GM19035 (cell line): ENCODE results near the gene HPS4.
"Not testable (repeated sequence)": the region's sequence is repeated elsewhere in the genome, so short reads cannot be mapped to it uniquely, and the experiment has no call there.

Source experiments
- ATAC-seq: cut with Tn5 transposase; IDR thresholded peaks from one replicate; pipeline ENCODE4 v1.9.1; 2021; ENCODE audit not compliant: unreplicated experiment

HPS4 gene

DNA sequence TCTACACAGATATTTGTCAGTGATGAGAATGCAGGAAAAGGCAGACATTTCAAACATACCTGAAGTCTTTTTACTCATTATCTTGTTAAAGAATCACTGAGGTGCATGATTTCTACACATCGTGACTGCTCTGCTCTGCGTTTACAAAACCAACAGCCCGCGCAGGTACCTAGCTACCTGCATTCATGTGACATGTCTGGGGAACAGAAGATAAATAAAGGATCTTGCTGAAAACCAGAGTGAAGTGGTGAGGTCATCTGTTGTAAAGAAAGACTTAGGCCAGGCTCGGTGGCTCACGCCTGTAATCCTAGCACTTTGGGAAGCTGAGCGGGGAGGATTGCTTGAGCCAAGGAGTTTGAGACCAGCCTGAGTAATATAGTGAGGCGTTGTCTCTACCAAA is 38.8 kb downstream of the HPS4 start:
- no peak for ATAC-seq

DNA sequence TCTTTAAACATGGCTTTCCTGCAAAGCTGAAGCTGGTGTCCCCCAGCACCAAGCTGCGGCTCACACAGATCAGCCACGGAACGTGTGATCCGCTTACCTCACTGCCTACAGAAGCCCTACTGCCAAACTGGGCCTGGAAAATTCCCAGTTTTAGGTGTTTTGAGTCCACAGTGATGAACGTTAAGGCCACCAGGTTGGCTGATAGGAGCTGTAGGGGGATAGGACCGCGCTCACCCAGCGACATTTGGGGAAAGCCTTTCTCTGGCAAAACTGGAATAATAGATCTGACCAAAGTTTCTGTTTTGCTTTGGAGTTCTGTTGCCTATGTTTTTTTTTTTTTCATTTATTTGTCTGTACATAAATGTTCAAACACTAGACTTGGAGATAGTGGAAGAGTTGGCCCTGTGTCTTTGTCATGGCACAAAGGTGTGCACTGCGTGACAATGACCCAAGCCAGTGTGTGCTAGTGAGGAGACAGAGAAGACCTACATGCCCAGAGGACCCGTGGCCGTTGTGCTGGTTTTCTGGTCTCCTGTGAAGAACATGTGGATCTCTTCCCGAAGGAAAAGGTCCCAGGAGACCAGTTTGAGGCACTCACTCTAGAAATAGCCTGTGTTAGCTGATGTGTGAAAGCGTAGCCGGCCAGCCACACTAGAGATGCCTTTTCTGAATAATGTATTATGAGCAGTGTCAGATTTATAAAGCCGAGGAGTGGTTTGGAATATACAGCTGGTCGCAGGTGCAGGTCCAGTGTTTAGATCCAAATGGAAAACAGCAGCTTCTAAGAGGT is 39.5 kb downstream of the HPS4 start:
- no peak for ATAC-seq

DNA sequence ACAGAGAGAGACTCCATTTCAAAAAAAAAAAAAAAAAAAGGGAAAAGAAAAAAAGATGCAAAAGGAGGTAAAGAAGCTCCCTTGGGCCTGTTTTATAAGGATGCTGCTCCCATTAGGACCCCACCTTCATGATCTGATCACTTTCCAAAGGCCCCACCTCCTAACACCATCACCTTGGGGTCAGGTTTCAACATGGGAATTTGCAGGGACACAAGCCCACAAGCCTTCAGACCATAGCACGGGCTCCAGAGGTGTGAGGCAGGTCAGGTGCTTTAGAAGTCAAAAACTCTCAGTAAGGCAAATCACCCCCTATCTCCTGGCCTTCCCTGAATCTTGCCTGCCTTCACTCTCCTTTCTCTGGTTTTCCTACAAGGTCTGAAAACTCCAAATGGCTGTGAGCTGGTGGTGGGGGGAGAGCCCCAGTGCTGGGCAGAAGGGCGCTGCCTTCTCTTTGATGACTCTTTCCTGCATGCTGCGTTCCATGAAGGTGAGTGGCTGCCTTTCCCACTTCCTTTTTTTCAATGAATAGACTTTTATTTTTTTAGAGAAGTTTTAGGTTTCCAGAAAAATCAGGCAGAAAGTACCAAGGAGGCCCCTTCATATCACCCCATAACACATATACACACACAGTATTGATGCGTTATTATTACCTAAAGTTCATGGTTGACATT is 41.4 kb downstream of the HPS4 start:
- no peak for ATAC-seq

DNA sequence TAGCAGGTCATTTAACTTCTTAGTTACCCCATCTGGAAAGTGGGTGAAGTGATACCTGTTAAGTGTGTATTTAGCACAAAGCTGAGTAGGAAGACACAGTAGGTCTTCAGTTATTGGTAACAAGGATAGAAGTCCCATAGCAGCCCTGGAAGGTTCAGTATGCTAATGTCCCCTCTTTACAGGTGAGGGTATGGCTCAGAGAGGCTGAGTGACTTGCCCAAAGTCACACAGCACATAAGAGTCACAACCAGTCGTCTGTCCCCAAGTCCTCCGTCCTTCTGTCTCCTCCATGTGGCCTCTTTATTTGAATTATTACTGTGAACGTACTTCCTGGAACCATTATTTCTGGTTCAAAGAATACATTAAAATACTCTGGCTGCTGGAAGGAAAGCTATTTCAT is 44.0 kb downstream of the HPS4 start:
- ATAC-seq: no peak

DNA sequence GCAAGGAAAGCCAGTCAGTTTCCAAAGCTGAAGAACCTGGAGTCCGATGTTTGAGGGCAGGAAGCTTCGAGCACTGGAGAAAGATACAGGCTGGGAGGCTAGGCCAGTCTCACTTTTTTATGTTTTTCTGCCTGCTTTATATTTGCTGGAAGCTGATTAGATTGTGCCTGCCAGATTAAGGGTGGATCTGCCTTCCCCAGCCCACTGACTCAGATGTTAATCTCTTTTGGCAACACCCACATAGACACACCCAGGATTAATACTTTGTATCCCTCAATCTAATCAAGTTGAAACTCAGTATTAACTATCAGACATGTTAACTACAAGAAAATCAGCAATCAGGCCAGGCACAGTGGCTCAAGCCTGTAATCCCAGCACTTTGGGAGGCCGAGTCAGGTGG is 44.8 kb downstream of the HPS4 start:
- not testable (repeated sequence) for ATAC-seq

DNA sequence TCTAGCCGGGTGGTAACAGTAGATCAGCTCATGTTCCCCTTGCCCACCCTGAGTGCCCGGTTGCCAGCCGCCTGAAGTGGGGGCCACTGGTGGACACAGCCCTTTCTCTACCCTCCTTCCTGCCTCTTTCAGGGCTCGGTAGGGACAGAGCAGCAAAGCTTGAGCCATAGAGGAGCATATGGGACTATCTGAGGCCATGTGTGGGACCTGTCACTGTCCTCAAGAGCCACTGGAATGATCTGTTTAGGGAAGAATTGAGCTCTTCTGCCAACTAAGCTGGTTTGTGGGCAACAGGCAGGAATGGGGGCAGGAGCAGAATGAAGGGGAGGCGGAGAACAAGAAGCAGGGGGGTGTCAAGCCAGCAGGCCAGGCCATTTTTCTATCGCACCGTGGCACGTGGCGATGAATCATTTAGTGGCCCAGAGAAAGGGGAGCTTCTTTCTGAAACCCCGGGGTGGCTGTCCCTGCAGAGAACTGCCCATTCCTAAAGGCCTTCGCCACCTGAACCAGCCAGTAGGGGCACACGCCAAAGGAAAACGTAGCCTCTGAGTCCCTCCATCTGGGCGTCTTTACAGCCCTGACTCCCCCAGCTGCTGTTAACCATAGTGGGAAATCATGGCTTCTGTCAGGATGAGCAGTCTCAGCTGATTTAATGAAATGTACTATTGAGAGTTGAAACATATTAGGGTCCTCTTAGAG is 45.7 kb downstream of the HPS4 start:
- ATAC-seq: no peak

DNA sequence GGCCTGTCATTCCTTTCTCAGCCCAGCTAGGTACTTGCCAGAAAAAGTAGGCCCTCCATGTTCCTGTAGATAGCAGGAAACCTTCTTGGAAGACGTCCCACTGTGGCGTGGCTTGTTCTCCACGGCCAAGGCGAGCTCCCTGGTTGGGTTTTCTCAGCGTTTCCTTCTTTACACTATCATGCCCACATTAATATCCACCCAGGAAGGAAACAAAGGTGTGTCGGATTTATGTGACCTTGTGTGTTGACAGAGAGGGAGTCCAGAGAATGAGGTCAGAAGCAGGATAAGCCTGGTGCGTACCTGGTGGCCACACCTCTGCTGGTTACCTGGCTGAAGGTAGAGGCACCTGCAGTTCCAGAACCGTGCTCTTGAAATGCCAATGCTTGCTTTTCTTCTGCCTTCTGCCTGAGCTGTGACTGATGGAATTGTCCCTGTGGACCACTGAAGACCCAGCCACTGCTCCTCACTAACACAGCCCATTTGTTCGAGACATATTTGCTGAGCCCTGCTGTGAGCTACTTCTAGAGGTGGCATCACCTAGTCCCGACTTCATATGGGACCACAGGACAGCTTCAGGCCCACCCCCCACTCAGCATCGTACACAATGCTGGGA is 46.6 kb downstream of the HPS4 start:
- ATAC-seq: no peak

DNA sequence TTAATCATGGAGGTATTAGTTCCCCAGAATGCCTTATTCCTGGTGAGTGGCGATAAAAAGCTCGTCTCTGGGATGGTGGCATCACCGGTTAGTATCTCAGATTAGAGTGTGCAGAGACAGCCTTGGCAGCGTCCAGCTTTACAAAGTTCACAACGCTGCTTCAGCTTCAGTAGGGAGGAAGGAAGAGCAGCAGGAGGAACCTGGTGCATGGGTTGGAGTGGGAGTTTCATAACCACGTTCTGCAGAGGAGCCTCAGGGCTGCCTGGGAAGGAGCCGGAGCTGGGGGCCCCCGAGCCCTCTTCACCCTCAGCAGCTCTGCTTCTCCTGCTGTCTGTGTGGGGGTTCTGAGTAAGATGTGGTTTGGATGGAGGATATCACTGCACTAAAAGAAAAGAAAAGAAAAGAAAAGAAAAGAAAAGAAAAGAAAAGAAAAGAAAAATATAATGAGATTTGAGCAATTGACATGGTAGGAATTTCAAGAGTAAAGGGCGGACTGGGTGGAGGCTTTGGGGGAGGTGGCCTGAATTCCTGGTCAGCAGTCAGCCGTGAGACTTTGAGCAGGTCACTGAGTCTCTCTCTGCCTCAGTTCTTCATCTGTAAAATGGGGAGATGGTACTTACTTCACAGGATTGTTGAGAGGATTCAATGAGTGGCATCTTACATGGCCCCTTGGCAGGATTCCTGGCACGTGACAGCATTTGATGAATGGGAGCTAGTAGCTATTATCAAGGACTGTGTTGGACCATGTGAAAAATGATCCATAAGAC is 48.1 kb downstream of the HPS4 start:
- no peak for ATAC-seq

DNA sequence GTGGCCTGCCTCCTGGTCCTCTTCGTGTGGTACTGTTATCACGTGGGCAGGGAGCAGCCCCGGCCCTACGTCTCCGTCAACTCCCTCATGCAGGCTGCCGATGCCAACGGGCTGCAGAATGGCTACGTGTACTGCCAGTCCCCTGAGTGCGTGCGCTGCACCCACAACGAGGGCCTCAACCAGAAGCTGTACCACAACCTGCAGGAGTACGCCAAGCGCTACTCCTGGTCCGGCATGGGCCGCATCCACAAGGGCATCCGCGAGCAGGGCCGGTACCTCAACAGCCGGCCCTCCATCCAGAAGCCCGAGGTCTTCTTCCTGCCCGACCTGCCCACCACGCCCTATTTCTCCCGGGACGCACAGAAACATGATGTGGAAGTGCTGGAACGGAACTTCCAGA is 49.8 kb downstream of the HPS4 start:
- no peak for ATAC-seq

DNA sequence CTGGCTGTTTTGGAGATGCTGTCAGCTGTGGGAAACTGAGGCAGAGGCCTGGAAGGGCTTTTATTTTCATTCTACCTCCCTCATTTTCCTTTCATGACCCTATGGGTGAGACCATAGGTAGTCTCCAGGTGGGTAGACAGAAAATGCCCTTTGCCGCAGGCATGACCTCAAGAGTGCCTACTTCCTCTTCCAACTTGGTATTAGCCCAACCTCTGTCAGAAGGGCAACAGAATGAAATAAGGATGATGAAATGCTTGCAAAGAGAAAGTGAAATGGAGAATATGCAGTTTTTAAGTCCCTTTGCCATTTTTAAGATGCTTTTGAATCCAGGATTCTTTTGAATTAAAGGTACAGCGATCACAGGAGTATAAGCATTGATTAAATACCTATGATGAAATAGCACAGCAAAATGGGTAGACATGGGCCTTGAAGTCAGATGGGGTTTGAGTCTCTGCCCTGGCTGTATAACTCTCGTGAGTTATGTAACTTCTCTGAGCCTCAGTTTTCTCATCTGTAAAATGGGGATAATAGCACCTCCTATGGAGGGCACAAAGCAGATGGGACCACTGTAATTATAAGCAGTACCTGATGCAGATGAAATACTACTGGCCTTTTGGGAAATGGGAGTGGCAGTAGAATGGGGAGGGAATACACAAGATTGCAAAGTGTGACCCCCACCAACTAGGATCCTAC is 50.8 kb downstream of the HPS4 start:
- ATAC-seq: no peak

DNA sequence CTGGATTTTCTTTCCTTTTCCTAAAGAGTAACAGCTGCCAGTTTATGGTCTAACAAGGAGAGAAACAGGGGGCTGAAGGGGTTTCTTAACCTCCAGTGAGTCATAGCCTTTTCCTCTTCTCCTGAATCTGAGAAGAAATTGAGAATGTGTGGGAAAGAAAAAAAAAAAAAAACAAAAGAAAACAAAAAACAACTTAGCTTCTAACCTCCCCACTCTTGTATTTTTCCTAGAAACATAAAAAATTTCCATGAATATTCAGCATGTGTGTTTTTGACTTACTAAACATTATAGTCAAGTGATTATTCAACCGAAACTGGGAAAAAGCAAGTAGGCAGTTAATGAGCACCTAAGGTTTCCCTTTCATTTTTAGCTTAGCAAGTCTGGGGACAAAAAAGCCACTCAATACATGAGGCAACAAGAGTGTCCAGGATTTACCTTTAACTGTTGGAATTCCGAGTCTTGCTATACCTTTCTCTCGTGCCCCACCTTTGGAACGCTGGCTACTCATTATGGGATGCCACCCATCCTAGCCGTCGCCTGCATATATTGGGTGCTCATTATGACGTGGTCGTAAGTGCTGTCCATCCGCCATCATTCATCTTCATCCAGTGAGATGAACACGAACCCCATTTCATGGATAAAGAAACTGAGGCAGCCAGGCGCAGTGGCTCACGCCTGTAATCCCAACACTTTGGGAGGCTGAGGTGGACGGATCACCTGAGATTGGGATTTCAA is 52.2 kb downstream of the HPS4 start:
- ATAC-seq: no peak

DNA sequence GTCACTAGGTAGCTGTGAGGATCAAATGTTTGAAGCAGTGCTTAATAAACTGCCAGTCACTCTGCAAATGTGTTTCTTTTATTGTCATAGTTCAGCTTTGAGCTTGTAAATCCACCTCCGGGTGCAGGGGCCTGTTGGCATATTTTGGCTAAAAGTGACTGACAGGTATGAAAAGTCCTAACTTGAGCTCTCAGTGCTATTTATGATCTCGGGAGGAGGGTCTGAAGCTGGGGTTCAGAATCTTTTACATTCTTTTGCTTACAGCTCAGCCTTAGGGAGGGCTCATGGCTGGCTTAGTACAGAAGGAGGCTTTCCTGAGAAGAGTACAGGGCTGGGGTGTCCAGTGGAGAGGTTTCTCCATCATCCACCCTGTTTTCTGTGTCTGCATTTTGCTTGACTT is 53.0 kb downstream of the HPS4 start:
- ATAC-seq: no peak

DNA sequence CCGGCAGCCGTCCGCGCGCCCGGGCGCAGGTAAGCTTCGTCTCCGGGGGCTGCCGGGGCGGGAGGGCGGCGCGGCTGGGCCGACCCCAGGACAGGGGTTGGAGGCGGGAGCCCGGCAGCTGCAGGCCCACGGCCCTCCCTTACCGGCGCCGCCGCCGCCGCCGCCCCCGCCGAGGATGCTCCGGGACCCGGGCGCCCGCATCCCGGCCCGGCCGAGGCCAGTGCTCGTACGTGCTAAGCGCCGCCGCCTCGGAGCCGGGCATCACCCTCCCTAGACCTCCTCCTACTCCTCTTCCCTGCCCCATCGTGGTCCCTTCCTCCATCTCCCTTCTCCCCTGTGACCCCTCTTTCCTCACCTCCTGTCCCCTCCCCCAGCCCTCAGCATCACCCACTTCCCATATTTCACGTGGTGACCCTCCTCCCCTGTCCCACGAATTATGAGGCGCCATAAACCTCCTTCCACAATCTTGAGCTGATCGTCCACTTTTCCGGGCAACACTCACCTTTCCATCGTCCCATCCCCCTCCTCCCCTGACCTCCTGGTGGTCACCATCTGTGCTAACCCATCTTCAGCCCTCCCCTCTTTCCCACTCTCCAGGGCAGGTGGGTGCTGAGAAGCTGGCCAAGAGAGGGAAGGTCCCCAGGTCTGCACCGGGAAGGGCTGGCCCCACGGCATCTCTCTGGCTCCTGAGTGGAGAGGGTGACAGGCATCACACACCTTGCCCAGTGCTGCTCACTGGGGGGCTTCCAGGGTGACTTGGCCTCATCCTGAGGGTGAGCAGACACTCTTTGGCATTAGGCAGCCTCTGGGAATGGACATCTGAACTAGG is 53.9 kb downstream of the HPS4 start:
- peak; percentile 7 for ATAC-seq

DNA sequence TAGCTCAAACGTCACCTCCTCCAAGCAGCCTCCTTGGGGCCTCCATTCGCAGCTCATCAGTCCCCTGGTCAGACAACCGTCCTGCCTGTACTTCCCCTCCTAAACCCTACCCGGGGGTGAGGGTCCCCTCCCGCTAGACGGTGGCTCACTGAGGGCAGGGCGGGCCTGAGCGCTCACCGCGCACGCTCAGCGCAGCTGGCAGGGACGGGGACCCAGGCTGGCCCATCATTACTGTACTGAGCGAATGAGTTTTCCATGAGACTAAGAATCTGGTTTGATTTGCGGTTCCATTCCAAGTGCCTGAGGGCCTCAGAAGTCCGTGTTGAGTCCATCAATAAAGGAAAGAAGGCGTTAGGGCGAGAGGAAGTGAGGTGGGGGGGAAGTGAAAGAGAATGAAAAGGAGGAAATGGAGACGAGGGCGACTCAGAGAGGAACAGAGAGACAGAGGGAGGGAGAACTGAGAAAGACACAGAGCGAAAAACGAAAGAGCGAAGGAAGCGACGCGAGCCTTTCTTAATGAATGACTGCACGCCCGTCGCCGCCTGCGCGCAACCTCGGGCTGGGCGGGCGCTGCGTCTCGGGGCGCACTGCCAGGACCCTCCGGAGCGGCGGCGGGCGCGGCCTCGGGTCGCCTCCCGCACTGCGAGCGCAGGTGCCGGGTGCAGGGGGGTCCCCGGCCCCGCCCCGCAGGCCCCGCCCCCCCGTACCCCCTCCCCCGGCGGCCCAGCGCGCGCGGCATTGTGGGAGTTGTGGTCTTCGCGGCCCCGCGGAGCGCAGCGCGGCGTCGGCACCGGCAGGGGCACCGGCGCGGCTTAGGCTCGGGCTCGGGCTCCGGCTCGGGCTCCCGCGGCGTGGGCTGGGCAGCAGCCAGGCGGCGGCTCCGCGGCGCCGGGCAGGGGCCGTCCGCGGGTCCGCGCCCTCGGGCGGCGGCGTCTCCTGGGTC is 54.8 kb downstream of the HPS4 start, which contains the start of gene ASPHD2:
Gene ASPHD2 (plus strand): TSS at position 746 of the 943 bp plus-strand sequence. CDS start 4,356 bp downstream, outside the sequence.
- ATAC-seq: peak; percentile 70

DNA sequence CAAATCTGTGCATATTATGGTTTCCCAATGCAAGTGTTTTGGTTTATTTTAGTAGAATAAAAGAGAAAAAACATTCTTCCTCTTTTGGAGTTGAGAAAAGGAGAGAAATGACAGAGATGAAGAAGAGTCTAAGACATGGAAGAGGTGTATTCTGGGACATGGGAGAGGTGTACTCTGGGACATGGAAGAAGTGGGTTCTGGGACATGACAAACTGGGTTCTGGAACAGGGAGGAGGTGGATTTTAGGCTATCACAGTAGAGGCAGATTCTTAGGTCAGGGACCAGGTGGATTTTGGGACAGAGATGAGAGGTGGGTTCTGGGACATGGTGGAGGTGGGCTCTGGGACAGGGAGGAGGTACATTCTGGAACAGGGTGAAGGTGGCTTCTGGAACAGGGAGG is 56.7 kb downstream of the HPS4 start:
- no peak for ATAC-seq

DNA sequence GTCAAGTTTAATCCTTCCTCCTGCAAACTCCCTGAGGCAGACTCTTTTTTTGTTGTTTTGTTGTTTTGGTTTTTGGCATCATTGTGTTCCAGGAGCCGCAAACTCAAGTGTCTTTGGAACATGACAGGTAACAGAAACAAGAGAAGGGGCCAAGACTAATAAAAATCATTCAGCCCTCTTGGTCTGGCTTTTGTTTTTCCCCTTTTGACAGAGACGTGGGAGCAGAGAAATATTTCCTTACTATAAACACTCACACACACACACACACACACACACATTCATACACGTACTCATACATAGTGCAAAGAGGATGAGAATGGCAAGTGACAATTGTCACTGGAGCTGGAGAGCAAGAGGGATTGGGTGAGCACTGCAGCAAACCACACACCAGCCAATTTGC is 65.0 kb downstream of the HPS4 start:
- no peak for ATAC-seq

DNA sequence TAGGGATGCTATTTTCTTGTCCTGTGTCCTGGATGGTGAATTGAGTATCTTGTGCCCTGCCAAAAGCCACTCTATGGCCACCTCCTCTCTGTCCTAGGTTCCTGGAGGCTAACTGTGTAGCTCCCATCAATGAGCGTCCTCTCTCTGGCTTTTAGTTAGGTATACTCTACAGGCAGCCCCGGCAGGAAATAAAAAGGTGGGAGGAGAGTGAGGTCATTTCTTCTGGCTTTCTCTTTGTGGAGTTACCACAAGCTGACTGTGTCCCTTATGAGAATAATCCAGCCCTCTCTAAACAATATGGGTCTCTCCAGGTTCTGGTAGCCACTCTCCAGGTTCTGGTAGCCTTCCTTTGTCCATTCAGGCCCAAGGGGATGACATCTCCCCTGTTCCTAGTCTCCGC is 66.2 kb downstream of the HPS4 start:
- ATAC-seq: no peak
